Chondrocyte (in vitro differentiated cells): Measurements from ENCODE around the gene SUSD1. TPM values are rescaled to one million over a fixed set of nuclear protein-coding genes. Genes with fewer than 3 reads are reported as not detected.

Source experiments
- DNase-seq: peaks from one replicate; pipeline ENCODE4 v3.0.0; 2021; ENCODE audit warnings: mixed read lengths, low spot score
- H3K27ac Mint-ChIP-seq: one replicate; pipeline ENCODE4 v1.8.0; 2021; ENCODE audit warnings: mild to moderate bottlenecking, moderate library complexity, mixed read lengths; ENCODE audit not compliant: unreplicated experiment
- H3K27me3 Mint-ChIP-seq: 2 replicates; pipeline ENCODE4 v1.8.0; 2021; ENCODE audit warnings: low read depth, mixed read lengths
- H3K36me3 Mint-ChIP-seq: 2 replicates; pipeline ENCODE4 v1.8.0; 2021; ENCODE audit warnings: low read depth, mixed read lengths
- H3K4me1 Mint-ChIP-seq: 2 replicates; pipeline ENCODE4 v1.8.0; 2021; ENCODE audit warnings: low read depth, mild to moderate bottlenecking, mixed read lengths
- H3K4me3 Mint-ChIP-seq: one replicate; pipeline ENCODE4 v1.8.0; 2021; ENCODE audit warnings: mild to moderate bottlenecking, moderate library complexity, mixed read lengths; ENCODE audit not compliant: unreplicated experiment
- H3K9me3 Mint-ChIP-seq: 2 replicates; pipeline ENCODE4 v1.8.0; 2021; ENCODE audit warnings: low read depth, mixed read lengths
- CTCF ChIP-seq: fragments of 200-600 bp; sonication (generic); IDR thresholded peaks from 2 replicates; pipeline ENCODE4 v1.5.0; 2021; ENCODE audit warnings: antibody characterized with exemption, mild to moderate bottlenecking, moderate library complexity
- total RNA-seq: library from RNA; stranded (reverse); gene quantifications from 3 replicates; pipeline ENCODE4 v1.2.1, GENCODE V29; 2021

Gene SUSD1
- total RNA-seq, 1 donor from 2014 or later, result 29.6 TPM

- Mint-ChIP-seq H3K36me3 (peaks cover 14% of the 10 kb centered on the region), H3K27ac (no peak overlapping the region), H3K4me3 (no peak overlapping the region), H3K9me3 (no peaks in the 10 kb centered on the region), H3K4me1 (no peaks in the 10 kb centered on the region), H3K27me3 (no peaks in the 10 kb centered on the region)
- no peak for DNase-seq
- peak; percentile 91 for TF ChIP-seq CTCF
These were observed 77.1 kb downstream of the SUSD1 start for GRCh38 chr9:112097712-112098688.

GRCh38 chr9:112094948-112095681 is 80.0 kb downstream of the SUSD1 start:
- H3K27ac Mint-ChIP-seq, result no peak overlapping the region
- H3K4me3 Mint-ChIP-seq, result no peak overlapping the region
- H3K4me1 Mint-ChIP-seq, result no peaks in the 10 kb centered on the region
- H3K9me3 Mint-ChIP-seq, result no peaks in the 10 kb centered on the region
- TF ChIP-seq CTCF, result no peak
- H3K36me3 Mint-ChIP-seq, result peaks cover 12% of the 10 kb centered on the region
- DNase-seq, result no peak
- no peaks in the 10 kb centered on the region for H3K27me3 Mint-ChIP-seq

GRCh38 chr9:112094241-112094640 is 80.9 kb downstream of the SUSD1 start:
- no peak for TF ChIP-seq CTCF
- peaks cover 12% of the 10 kb centered on the region for H3K36me3 Mint-ChIP-seq

GRCh38 chr9:112093870-112094216 is 81.3 kb downstream of the SUSD1 start:
- TF ChIP-seq CTCF, result no peak
- no peaks in the 10 kb centered on the region for H3K27me3 Mint-ChIP-seq
- no peak overlapping the region for H3K4me3 Mint-ChIP-seq
- no peaks in the 10 kb centered on the region for H3K4me1 Mint-ChIP-seq
- H3K27ac Mint-ChIP-seq, result no peak overlapping the region
- no peak for DNase-seq
- peaks cover 13% of the 10 kb centered on the region for H3K36me3 Mint-ChIP-seq
- H3K9me3 Mint-ChIP-seq, result no peaks in the 10 kb centered on the region

More at GRCh38 chr9:112094241-112094640, 80.9 kb downstream of the SUSD1 start:
- Mint-ChIP-seq H3K9me3 (no peaks in the 10 kb centered on the region), H3K27me3 (no peaks in the 10 kb centered on the region), H3K4me3 (no peak overlapping the region), H3K27ac (no peak overlapping the region), H3K4me1 (no peaks in the 10 kb centered on the region)
- DNase-seq, result no peak

GRCh38 chr9:112093147-112093869 is 81.8 kb downstream of the SUSD1 start:
- peaks cover 14% of the 10 kb centered on the region for H3K36me3 Mint-ChIP-seq
- H3K27me3 Mint-ChIP-seq, result no peaks in the 10 kb centered on the region
- H3K9me3 Mint-ChIP-seq, result no peaks in the 10 kb centered on the region
- no peak for DNase-seq
- no peak overlapping the region for H3K27ac Mint-ChIP-seq
- no peak for TF ChIP-seq CTCF
- no peaks in the 10 kb centered on the region for H3K4me1 Mint-ChIP-seq
- no peak overlapping the region for H3K4me3 Mint-ChIP-seq
